Ecto neural progenitor cell (in vitro differentiated cells): Measurements from ENCODE around the gene RAB26.
"Not testable (repeated sequence)": the region's sequence is repeated elsewhere in the genome, so short reads cannot be mapped to it uniquely, and the experiment has no call there.

Experiments
- DNase-seq: peaks from one replicate; pipeline ENCODE4 v3.0.0-alpha.2; 2018; ENCODE audit warnings: low spot score

RAB26 gene

GRCh38 chr16:2117341-2117740, 31.1 kb upstream of the RAB26 start:
- not testable (repeated sequence) for DNase-seq

GRCh38 chr16:2117960-2118722, 30.3 kb upstream of the RAB26 start:
- DNase-seq = not testable (repeated sequence)

- DNase-seq = not testable (repeated sequence)
Measured at GRCh38 chr16:2121325-2121724, 27.1 kb upstream of the RAB26 start.

- DNase-seq = no peak
Measured at GRCh38 chr16:2121853-2122252, 26.6 kb upstream of the RAB26 start.

DNA sequence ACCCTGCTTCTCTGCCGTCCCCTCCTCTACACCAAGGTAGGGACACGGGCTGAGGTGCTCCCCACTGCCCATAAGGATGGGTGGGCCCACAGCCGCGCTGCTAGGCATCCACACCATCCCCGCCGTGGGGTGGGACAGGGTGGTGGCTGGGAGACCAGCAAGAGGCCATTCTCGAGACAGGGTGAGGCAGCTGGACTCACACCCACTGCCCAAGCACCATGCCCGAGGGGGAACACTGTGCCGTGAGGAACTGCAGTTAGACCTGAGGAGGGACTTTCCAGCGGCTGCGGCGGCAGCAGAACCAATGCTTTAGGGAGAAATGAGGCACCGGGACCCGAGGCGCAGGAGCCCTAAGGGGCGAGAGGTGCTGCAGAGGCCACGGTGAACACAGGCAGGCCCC, 26.0 kb upstream of the RAB26 start:
- no peak for DNase-seq

GRCh38 chr16:2122934-2123683, 25.3 kb upstream of the RAB26 start:
- DNase-seq = not testable (repeated sequence)

DNA sequence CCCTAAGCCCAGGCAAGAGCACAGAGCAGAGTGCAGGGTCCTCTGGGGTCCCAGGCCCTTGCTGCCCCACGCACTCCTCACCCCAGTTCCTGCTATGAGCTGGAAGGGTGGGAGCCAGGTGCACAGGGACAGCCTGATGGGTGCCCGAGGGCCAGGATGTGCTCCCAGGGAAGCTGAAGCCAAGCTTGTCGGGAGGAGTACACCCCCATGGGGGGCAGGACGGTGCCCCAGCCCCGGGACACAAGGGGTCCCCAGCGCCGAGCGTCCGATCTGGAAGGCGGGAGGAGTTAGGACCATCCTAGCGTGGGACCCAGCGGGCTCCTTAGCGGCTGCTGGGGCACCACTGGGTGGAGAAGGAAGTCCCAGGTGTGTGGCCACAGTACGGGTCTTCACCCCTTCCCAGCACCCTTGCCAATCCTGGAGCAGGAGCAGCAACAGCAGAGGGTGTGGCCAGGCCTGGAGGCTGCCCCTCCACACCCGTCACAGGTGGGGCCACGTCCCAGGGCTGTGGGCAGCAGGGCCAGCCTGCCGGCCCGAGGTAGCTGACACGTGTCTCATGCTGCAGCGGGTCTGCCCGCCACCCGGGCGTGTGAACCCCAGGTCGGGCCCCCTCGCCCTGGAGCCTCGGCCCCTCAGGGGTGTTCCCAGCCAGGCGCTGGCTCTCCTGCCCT, 24.6 kb upstream of the RAB26 start:
- not testable (repeated sequence) for DNase-seq

DNA sequence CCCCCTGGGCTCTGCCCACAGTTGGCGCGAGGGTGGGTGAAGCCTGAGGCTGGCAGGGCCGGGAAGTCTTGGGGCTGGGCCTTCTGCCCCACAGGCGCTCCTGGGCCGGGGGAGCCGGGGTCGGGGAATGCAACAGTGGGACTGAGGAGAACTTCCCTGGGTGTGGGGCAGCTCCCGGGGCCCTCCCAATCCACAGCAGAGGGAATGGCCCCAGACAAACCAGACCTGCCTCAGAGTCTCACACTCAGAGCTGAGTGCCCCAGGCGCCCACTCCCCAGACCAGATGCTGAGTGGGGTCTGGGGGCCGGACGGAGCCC, 24.1 kb upstream of the RAB26 start:
- DNase-seq = not testable (repeated sequence)

GRCh38 chr16:2124694-2125444, 23.6 kb upstream of the RAB26 start:
- not testable (repeated sequence) for DNase-seq

DNA sequence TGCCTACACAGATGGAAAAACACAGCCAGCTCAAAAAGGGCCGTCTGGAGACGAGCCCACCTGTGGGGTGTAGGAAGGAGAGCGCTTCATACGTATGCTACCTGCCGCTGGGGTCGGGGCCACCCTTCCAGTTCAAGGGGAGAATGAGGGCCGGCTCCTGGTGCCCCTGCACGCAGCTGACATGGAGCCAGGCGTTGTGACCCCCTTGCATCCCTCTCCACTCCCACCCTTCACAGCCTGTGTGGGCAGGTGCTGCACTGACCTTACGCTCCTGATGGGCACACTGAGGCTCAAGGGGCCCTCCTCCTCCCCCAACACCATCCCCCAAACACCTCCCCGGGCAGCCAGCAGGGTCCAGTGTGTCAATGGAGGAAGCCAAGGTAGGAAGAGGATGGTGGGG, 22.8 kb upstream of the RAB26 start:
- not testable (repeated sequence) for DNase-seq

DNA sequence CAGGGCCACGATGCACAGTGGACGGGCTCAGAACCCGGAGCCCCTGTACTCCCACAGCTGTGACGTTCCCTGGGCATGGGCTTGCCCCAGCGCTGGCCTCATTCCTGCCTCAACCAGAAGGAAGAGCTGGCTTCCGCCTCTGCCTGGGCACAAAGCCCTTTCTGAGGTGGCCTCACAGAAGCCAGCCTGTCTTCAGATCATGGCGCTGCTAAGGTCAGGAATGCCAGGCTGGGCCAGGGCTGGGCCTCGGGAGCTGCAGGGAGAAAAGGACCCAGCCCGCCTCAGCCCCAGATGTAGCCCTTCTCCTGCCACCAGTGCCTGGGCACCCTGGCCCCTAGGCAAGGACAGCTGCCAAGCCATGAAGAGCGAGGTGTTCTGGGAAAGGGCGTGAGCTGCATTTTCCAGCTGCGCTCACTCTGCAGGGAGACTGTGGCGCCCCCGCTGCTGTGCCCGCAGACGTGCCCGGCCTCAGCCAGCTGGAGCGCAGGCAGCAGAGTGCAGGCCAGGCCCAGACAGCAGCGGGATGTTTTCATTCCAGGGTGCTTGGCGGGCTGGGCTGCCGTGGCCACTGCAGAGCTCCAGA, 22.2 kb upstream of the RAB26 start:
- DNase-seq = not testable (repeated sequence)

DNA sequence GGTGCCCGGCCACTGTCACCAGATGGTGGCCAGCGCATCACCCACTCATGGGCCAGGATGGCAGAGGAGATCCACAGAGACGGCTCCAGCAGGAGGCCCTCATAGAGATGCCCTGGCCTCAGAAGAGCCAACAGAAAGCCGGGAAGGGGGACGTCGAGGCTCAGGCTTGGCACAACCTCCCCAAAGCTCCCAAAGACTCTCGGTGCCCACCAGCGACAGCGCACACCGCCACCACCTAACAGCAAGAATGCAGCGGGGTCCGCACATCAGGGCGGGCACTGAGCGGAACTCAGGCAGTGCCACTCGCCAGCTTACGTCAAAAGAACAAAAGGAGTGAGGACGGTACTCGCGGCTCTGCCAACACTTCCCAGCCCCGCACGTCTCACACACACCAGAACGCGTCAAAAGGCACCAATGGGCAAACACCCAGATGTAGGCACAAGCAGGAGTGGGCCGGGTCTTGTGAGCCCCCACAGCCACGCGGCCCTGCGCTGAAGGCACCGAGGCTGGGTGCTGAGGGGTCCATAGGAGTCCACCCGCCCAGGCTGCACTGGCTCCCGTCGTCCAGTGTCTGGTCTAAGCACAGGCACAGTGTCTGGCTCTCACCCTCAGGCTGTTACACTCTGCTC, 21.4 kb upstream of the RAB26 start:
- not testable (repeated sequence) for DNase-seq

GRCh38 chr16:2127630-2128280, 20.7 kb upstream of the RAB26 start:
- DNase-seq = not testable (repeated sequence)

DNA sequence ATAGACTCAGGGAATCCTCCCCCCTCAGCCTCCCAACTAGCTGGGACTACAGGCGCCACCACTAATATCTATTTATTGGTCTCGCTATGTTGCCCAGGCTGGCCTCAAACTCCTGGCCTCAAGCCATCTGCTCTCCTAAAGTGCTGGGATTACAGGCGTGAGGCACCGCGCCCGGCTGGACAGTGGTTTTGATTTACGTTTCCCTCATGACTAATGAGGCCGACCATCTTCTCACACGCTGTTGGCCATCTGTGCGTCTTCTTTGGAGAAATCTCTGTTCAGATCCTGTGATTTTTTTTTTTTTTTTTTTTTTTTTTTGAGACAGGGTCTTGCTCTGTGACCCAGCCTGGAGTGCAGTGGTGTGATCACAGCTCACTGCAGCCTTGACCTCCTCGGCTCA, 19.2 kb upstream of the RAB26 start:
- not testable (repeated sequence) for DNase-seq

DNA sequence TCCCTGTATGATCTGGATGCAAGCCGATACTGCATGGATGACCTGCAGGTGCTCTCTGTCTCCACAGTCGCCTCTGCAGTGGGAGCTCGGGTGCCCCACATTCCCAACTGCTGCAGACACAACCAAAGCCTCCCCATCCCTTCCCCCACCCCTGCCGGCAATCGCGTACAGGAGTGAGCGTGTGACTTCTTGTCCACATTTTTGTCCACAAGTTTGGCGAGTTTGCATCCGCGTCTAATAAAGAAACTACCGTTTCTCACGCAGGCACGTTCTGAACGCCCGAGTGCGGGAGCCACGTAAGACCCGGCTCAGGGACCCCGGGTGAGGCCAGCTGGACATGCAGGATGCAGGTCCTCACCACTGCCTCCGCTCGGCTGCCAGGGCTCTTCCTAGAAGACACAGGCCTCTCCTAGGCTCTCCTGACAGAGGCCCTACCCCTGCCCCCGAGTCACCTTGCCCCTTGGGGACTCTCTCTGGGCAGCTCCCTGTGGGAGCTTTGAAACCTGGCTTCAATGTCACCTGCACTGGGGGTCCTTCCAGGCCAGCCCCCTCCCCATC, 18.5 kb upstream of the RAB26 start:
- not testable (repeated sequence) for DNase-seq

GRCh38 chr16:2133797-2134196, 14.6 kb upstream of the RAB26 start:
- not testable (repeated sequence) for DNase-seq

- not testable (repeated sequence) for DNase-seq
Measured at GRCh38 chr16:2135071-2135470, 13.4 kb upstream of the RAB26 start.

DNA sequence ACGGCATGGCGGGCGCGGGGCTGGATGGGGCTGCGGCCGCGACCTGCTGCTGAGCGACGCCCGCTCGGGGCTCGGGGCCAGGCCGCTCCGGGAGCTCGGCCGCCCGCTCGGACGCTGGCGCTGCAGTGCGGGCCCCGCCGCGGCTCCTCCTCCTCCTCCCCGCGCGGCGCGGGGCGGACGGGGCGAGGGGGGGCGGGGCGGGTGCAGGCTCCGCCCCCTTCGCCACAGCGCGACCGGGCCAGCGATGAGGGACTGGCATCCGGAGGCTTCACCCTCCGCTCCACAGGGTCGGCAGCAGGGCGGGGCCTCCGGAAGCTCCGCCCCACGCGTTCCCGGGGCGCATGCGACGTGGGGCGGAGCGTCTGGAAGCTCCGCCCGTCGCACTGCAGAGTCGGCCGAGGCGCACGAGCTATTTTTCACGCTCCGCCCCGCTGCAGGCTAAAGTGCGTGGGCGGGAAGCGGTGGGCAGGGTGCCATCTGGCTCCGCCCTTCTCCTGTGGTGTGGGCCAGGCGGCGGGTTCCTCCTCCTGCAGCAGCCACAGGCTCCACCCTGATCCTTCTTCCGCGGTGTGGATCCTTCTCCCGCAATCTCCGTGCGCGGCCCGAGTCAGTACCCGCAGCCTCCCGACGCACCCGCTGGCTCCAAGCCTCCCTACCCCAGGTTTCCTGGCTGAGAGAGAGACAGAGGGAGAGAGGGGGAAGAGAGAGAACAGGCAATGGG, 12.5 kb upstream of the RAB26 start, which contains the start of gene PKD1:
TSS of gene PKD1 (minus strand) at position 129 of the 721 bp plus-strand sequence. CDS start 209 bp downstream, outside the sequence.
- DNase-seq = peak; percentile 84
